GM21528 (cell line): Measurements from ENCODE around the gene IL3RA.

Source experiments
- ATAC-seq: cut with Tn5 transposase; IDR thresholded peaks from one replicate; pipeline ENCODE4 v1.9.1; 2021; ENCODE audit warnings: mild to moderate bottlenecking, moderate library complexity; ENCODE audit not compliant: unreplicated experiment, low FRiP score

The IL3RA gene

DNA sequence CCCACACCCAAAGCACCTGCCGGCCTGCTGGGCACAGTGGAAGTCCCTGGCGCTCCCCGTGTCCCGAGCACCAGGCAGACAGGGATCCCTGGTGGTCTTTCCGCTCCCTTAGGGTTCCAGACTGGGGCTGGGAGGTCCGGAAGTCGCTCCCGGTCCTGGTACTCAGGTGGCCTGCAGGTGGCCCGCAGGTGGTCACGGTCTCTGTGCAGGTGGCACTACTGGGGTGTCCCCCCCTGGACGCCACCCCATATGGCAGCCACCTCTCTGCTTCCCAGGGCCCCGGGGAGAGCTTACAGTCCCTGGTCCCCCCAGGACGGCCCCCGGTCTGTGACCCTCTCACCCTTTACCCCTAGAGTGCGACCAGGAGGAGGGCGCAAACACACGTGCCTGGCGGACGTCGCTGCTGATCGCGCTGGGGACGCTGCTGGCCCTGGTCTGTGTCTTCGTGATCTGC, 41.7 kb downstream of the IL3RA start:
- ATAC-seq = no peak

DNA sequence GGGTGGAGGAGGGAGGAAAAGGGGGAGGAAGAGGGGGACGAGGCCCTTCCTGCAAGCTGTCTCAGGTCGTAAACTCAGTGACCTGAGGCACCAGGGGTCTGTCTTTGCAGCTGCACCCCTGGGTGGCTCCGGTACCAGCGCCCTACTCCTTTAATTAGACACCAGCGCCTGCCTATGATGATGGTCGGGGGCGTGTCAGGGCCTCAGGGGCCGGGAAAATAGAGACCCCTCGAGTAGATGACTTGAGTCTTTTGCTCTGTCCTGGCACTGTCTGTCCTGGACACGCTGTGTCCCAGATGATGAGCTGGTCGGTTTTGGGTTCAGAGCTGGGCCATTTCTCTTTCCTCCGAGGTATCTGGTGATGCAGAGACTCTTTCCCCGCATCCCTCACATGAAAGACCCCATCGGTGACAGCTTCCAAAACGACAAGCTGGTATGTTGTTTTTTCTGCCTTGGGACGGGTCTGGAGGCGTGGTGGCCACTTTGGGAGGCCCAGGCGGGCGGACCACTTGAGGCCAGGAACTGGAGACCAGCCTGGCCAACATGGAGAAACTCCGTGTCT, 44.2 kb downstream of the IL3RA start:
- no peak for ATAC-seq

DNA sequence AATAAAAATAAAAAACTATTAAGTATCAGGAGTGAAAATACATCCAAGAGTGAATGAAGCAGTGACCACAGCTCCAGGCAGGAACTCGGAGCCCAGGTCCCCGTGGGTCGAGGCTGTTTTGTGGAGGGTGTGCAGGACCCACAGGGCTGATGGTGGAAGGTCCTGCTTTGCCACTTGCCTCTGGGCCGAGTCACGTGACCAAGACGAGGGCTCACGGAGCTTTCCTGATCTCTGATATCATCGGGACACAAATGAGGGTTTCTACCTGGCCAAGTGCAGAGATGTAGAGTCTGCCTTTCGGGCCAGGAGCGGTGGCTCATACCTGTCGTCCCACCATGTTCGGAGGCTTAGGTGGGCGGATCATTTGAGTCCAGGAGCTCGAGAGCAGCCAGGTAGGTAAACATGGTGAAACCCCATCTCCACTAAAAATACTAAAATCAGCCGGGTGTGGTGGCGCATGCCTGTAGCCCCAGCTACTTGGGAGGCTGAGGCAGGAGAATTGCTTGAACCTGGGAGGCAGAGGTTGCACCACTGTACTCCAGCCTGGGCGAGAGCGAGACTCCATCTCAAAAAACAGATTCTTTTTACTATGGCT, 48.2 kb downstream of the IL3RA start:
- no peak for ATAC-seq

DNA sequence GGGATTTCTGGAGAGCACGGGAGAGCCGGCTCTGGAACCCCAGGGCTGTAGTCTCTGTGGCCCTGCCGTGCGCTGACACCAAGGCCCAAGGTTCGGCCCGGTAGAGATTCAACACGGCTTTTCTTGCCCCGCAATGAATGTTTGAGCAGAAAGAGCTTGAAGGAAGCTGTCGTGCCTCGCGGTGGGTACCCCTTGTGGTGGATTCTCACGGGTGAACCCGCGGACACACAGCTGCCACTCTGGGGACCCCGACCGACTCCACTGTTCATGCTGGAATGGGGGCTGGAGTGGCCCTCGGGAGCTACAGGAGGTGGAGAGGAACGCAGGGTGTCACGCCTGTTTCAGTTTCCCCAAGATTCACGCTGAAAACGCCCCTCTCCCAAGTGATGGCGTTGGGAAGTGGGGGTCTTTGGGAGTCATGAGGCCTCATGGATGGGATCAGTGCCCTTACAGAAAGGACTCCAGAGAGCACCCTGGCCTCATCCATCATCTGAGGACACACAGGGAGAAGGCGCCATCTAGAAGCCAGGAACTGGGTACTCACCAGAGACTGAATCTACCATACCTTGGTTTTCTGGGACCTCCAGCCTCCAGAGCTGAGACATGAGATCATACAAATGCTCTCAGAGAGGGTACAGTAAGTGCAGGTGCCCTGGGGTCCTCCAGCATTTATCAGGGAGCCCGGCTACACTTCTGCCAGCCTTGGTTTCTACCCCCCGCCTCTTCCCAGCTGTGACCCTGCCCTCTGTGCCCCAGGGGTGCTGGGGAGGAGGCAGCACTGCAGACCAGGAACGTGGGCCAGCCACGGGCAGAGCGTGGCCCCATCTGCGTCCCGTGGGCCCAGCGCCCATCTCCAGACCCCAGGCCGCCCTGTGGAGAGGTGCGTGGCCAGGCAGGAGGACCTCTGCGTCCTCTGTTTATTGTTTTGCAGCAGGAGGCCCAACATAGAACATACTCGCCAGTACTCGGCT, 49.0 kb downstream of the IL3RA start:
- ATAC-seq = no peak

DNA sequence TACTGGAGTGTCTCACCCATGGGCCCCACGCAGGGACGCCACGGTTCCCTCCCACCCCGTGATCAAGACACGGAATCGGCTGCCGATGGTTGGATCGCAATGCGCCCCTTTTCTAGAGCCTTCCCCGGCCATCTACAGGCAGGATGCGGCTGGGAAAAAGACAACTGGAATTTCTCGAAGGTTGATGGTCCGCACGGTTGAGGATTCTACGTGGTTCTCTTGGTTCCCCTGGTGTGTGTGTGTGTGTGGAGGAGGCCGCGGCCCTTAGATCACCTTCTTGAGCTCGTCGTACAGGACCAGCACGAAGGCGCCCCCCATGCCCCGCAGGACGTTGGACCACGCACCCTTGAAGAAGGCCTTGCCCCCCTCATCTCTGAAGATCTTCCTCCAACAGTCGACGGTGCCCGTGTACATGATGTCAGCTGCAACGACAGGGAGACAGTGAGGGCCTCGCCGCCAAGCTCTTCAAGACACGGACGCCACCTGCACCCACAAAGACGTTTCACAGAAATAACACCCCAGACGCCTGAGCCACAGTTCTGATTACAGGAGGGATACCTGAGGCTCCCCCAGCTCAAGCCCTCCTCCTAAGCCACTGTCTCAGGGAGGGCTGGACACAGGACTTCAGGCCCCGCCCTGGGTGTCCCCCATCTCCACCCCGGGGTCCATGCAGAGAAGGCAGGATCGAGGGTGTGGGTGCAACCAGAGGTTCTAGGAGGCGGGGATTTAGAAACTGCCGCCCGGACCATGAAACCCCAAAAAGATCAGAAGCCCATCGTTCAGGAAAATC, 49.9 kb downstream of the IL3RA start:
- ATAC-seq = no peak

DNA sequence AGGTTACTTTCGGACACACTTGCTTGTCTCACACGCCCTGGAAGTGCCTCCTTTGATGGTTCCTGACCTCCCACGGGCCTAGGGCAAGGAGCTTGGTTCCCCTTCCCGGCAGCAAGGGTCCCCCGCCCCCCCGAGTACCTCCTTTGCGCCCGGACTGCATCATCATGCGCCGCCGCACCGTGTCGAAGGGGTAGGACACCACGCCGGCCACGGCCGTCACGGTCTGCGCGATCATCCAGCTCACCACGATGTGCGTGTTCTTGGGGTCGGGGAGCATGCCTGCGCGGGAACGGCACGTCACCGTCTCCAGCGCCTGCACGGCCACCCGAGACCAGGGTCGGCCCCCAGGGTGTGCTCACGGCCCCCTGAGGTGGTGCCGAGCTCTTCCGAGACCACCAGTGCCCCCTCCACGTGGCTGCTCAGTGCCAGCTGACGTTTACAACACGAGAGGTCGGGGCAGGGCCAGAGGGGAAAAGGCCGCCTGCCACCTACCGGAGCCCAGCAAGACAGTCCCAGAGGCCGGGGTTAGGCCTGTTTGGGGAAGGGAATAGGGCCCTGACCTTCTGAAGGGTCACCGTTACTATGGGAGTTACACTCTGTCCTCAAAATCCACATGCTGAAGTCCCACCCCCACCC, 50.7 kb downstream of the IL3RA start:
- ATAC-seq = no peak

DNA sequence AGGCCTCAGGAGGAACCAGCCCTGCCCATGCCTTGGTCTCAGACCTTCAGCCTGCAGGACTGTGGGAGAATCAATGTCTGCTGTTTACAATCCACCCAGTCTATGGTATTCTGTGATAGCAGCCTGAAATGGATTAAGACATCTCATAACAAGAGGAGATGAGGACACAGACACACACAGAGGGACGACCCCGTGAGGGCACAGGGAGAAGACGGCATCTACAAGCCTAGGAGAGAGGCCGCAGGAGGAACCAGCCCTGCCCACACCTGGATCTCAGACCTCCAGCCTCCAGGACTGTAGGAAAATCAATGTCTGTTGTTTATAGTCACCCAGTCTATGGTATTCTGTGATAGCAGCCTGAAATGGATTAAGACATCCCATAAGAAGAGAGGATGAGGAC, 52.1 kb downstream of the IL3RA start:
- no peak for ATAC-seq

DNA sequence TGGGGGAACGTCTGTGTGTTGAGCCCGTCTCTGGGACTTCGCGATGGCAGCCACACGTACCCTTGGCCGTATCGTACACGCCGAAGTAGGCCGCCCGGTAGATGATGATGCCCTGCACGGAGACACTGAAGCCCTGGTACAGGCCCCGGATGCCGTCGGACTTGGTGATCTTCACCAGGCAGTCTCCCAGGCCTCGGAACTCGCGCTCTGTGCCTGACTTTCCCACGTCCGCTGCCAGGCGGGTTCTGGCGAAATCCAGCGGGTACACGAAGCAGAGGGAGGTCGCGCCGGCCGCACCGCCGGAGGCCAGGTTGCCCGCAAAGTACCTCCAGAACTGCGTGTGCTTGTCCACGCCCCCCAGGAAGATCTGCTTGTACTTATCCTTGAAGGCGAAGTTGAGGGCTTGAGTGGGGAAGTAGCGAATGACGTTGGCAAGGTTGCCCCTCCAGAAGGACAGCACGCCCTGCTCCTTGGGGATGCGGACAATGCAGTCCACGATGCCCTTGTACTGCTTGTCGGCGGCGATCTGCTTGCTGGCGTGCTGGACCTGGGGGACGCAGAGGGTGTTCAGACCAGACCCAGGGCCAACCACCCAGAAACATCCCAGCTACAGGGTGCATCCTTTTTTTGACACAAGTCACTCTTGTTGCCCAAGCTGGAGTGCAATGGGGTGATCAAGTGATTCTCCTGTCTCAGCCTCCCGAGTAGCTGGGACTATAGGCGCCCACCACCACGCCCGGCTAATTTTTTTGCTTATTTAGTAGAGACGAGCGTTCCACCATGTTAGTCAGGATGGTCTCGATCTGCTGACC, 52.8 kb downstream of the IL3RA start:
- no peak for ATAC-seq

DNA sequence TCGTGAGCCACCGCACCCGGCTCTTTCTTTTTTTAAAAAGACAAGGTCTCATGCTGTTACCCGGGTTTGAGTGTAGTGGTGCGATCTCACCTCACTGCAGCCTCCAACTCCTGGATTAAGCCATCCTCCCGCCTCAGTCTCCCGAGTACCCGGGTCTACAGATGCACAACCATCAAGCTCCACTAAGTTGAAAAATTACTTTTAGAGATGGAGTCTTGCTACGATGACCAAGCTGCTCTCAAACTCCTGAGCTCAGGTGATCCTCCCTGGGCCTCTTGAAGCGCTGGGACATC, 53.4 kb downstream of the IL3RA start:
- ATAC-seq = no peak

DNA sequence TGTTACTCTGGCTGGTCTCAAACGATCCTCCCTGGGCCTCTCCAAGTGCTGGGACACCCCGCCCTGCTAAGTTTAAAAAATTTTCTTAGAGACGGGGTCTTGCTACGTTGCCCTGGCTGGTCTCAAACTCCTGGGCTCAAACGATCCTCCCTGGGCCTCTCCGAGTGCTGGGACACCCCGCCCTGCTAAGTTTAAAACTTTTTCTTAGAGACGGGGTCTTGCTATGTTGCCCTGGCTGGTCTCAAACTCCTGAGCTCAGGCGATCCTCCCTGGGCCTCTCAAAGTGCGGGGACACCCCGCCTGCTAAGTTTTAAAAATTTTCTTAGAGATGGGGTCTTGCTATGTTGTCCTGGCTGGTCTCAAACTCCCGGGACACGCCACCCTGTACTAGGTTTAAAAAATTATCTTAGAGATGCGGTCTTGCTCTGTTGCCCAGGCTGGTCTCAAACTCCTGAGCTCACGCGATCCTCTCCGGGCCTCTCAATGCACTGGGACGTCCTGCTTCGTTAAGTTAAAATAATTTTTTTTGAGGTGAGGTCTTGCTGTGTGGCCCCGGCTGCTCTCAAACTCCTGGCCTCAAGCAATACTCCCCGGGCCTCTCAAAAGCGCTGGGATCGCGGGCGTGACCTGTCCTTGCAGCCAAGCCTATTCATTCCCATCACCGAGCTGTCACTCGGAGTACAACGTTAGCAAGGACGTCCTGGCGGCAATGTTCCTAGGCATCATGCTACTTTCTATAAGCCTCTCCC, 54.2 kb downstream of the IL3RA start:
- no peak for ATAC-seq

- no peak for ATAC-seq
Measured at GRCh38 chrX:1391370-1391706, 54.8 kb downstream of the IL3RA start.

DNA sequence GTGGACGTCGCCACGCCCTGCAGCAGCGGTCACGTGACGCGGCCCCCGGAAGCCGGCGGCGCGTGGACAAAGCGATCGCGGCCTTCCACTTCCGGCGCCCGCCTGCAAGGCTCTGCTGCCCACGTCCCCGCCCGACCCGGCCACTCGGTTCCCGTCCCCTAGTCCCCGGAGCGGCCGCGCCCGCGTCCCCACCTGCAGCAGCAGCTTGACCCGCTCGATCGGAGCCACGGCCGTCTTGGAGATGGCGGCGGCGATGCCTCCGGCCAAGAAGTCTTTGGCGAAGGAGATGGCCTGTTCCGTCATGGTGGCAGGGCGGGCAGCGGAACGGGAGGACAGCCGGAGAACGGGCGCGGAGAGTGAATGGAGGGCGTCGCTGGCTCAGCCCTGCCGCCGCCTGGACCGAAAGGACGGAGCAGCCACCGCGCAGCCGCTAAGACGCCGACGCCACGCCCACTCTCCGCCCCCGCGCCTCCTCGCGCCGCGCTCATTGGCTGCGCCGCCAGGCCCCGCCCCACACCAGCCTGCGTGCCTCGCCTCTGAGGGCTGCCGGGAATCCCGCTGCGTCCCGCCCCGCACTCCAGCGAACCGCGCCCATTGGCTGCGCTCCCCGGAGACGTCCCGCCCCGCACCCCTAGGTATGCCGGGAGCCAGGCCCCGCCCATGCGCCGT, 55.3 kb downstream of the IL3RA start, which contains the start of gene SLC25A6:
SLC25A6 (minus strand) TSS at position 407 of the 669 bp plus-strand sequence; CDS start at position 303, 104 bp downstream.
- ATAC-seq = peak; percentile 94

DNA sequence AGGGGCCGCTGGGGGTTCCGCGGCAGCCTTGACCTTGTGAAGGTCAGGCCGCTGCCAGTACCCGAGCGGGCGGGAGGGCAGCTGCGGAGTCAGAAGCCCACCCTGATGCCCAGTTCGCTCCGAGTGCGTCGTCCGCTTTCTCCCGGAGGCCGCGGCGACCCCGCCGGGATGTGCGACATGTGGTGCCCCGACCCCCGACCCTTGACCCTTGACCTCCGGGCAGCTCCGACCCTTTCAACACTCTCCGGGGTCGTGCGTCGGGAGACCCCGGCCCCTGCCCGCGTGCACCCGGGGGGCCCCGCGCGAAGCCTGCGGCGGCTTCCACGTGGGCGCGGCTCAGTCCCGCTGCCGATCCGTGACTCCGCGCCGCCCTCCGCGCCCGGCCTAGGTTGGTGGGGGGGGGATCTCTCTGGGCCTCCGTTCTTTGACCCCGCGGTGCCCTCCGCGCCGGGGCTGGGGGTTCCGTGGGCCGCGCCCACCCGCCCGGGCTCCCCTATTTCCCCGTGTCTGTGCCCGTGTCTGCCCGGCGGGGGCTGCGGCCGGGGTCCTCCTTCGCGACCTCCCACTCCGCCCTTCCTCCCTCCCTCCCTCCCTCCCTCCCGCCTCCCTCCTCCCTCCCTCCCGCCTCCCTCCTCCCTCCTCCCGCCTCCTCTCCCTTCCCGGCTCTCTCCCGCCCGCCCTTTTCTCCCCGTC, 55.9 kb downstream of the IL3RA start:
- peak; percentile 34 for ATAC-seq

DNA sequence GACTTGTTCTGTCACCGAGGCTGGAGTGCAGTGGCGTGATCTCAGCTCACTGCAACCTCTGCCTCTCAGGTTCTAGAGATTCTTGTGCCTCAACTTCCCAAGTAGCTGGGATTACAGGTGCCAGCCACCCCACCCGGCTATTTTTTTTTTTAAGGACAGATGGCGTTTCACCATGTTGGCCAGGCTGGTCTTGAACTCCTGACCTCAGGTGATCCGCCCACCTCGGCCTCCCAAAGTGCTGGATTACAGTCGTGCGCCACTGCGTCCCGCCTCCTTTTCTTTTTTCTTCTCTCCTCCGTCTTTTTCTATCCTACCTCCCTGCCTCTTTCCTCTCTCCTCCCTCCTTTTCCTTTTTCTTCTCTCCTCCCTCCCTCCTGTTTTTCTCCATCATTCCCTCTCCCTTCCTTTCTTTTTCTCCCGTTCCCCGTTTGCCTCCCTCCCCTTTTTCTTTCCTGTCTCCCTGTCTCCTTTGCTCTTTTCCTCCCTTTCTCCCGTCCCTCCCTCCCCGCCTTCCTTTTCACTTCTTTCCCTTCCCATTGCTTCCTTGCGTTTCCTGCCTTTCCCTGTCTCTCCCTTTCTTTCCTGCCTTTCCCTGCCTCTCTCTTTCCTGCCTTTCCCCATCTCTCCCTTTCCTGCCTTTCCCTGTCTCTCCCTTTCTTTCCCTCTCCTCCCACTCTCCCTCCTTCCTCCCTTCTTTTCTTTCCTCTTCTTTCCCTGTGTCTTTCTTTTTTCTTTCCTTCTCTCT, 57.5 kb downstream of the IL3RA start:
- ATAC-seq = no peak

DNA sequence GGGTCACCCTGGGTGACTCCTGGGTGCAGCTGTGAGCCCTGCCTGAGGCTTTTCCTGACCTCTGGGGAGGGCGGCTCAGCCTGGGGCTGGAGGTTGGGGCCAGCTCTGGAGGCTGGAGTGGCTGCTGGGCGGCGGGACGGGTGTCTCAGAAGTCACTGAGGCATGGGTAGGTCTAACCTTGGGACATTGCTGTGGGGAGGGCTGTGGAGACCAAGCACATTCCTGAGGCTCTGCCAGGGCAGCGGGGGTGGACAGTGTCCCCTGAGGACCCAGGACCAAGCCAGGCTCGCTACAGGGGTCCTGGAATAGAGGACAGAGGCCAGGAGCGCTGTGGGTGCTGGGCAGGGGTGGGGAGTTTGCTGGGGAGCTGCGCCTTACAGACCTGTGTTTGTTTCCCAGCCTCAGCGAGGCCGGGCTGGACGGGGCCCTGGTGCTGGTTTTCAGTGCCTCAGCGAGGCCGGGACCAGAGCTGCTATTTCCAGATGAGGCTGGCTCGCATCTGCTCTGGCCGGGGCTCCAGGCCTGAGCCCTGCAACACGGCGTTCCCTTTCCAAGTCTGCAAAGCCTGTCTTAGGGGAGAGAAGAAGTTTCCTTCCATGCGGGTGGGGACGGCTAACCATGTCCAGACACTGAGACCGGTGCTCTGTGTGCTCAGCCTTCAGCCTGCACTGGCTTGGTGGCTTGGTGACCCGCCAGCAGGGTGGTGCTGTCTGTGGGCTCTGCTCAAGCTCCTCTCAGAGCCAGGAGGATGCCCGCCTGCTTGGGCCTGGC, 58.3 kb downstream of the IL3RA start:
- ATAC-seq = no peak

GRCh38 chrX:1395646-1396216, 59.1 kb downstream of the IL3RA start:
- ATAC-seq = no peak
